Peyer's patch (tissue), 4 donors: ENCODE measurements around the gene LOXHD1.

ENCODE experiments used
- CTCF ChIP-seq, 6 experiments: fragments of 450-650 bp in 4 of 6; fragments of 200-600 bp in 2 of 6; sonication (generic) in 1 of 6; IDR thresholded peaks; one replicate each; pipeline ENCODE4 v1.5.1; 2017 to 2019; ENCODE audit warnings: antibody characterized with exemption in 6 of 6, mild to moderate bottlenecking in 3 of 6, moderate library complexity in 1 of 6
- POLR2A ChIP-seq, 2 donors: fragments of 450-650 bp; IDR thresholded peaks; one replicate each; pipeline ENCODE4 v1.5.1; 2017; ENCODE audit warnings: antibody characterized with exemption in 2 of 2, mild to moderate bottlenecking in 2 of 2, moderate library complexity in 2 of 2

- TF ChIP-seq CTCF (IDR thresholded peaks at IDR 0.05), result no peak
- TF ChIP-seq POLR2A (IDR thresholded peaks at IDR 0.05), result no peak
Measured at GRCh38 chr18:46566111-46566510, 90.9 kb downstream of the LOXHD1 start.
